HEK293 (cell line): Measurements from ENCODE around the gene ST8SIA4.

Experiments used
- ELK4 ChIP-seq: IDR thresholded peaks from 2 replicates; pipeline ENCODE4 v1.6.1; 2011; ENCODE audit warnings: mild to moderate bottlenecking, low read depth, low read length, borderline replicate concordance
- KLF10 ChIP-seq: fragments of 450-650 bp; IDR thresholded peaks from 2 replicates; pipeline ENCODE4 v1.5.1; 2018; ENCODE audit warnings: missing biosample characterization, mild to moderate bottlenecking, missing genetic modification characterization
- KLF16 ChIP-seq: fragments of 450-650 bp; formaldehyde crosslinking; IDR thresholded peaks from 2 replicates; pipeline ENCODE4 v1.5.1; 2017; ENCODE audit warnings: missing biosample characterization, missing genetic modification characterization
- SCRT2 ChIP-seq: fragments of 450-650 bp; formaldehyde crosslinking; IDR thresholded peaks from 2 replicates; pipeline ENCODE4 v1.5.1; 2016; ENCODE audit warnings: missing biosample characterization, missing genetic modification characterization
- ZNF354C ChIP-seq: fragments of 450-650 bp; formaldehyde crosslinking; IDR thresholded peaks from 2 replicates; pipeline ENCODE4 v1.5.1; 2016; ENCODE audit warnings: missing biosample characterization, missing genetic modification characterization, low read depth, borderline replicate concordance
- ZNF416 ChIP-seq: fragments of 450-650 bp; formaldehyde crosslinking; IDR thresholded peaks from 2 replicates; pipeline ENCODE4 v1.5.1; 2016; ENCODE audit warnings: missing biosample characterization, missing genetic modification characterization
- ZNF629 ChIP-seq: fragments of 450-650 bp; formaldehyde crosslinking; IDR thresholded peaks from 2 replicates; pipeline ENCODE4 v1.5.1; 2017; ENCODE audit warnings: missing biosample characterization, missing genetic modification characterization
- TF ChIP-seq, protein P1 (sequence below): fragments of 450-650 bp; formaldehyde crosslinking; IDR thresholded peaks from 2 replicates; pipeline ENCODE4 v1.5.1; 2016; ENCODE audit warnings: missing biosample characterization, missing genetic modification characterization

GRCh38 chr5:100841358-100842076 is 61.6 kb downstream of the ST8SIA4 start:
- TF ChIP-seq ZNF354C (tag by site-specific recombination) (no peak), ZNF416 (tag by site-specific recombination) (no peak), ZNF629 (tag by site-specific recombination) (no peak), KLF16 (tag by site-specific recombination) (no peak), ELK4 (no peak), SCRT2 (tag by site-specific recombination) (no peak), KLF10 (tag by site-specific recombination) (no peak)
- TF ChIP-seq, protein P1, sequence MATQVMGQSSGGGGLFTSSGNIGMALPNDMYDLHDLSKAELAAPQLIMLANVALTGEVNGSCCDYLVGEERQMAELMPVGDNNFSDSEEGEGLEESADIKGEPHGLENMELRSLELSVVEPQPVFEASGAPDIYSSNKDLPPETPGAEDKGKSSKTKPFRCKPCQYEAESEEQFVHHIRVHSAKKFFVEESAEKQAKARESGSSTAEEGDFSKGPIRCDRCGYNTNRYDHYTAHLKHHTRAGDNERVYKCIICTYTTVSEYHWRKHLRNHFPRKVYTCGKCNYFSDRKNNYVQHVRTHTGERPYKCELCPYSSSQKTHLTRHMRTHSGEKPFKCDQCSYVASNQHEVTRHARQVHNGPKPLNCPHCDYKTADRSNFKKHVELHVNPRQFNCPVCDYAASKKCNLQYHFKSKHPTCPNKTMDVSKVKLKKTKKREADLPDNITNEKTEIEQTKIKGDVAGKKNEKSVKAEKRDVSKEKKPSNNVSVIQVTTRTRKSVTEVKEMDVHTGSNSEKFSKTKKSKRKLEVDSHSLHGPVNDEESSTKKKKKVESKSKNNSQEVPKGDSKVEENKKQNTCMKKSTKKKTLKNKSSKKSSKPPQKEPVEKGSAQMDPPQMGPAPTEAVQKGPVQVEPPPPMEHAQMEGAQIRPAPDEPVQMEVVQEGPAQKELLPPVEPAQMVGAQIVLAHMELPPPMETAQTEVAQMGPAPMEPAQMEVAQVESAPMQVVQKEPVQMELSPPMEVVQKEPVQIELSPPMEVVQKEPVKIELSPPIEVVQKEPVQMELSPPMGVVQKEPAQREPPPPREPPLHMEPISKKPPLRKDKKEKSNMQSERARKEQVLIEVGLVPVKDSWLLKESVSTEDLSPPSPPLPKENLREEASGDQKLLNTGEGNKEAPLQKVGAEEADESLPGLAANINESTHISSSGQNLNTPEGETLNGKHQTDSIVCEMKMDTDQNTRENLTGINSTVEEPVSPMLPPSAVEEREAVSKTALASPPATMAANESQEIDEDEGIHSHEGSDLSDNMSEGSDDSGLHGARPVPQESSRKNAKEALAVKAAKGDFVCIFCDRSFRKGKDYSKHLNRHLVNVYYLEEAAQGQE (tag by site-specific recombination): no peak
